ENCODE results near the gene INPP5A.

Gene INPP5A

DNA sequence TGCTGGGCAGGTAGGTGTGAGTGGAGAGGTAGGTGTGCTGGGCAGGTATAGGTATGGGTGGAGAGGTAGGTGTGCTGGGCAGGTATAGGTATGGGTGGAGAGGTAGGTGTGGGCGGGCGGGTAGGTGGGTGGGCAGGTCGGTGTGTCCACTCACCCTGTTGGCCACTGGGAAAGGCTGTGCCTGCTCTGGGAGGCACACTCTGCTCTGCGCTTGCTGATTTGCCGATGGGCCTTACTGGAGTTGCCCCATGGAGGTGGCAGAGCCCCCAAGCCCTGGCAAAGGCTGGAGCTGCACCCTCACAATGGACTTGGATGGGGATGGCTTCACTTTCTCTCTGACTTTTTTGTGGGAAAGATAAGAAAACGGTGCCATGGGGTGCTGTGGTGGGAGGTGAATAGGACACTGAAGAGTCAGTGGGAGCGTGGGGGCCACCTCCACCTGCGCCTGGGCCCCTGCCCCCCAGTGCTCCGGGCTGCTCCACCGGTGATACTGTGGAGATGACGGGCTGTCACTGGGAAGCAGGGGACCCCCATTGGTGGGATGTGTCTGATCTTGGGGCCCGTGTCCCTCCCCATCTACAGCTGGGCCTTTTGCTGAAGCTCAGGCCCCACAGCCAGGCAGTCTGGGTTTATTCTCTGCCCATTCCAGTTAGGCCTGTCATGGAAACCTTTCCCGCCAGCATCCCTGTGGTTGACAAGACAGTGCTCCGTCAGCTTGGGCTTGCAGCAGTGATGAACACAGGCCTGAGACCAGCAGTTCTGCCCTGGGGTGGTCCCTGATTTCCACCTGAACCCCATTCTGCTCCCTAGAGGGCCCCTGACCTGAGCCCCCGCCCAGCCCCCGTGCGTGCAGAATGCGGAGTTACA is 173.4 kb downstream of the INPP5A start:
- Histone ChIP-seq H3K9me3 (replicated peaks in 1 of 2; ENCODE audit: control insufficient read depth in 2 of 2, insufficient read depth in 1 of 2, low read depth in 1 of 2, low read length in 2 of 2) (peaks cover 25 to 26% of the 10 kb centered on the region in 2 donors), H3K9ac (ENCODE audit: low read depth, low read length, poor library complexity) (no peak overlapping the region), H3K18ac (ENCODE audit: low read length) (peak overlapping the region; percentile 54), H4K91ac (ENCODE audit: low read depth, low read length, poor library complexity) (no peak overlapping the region), H3K4me3 (ENCODE audit: low read length in 2 of 2) (no peak overlapping the region), H3K36me3 (replicated peaks in 1 of 2; ENCODE audit: control insufficient read depth in 2 of 2, insufficient read depth in 2 of 2, low read length in 2 of 2) (peaks cover 4 to 5% of the 10 kb centered on the region in 2 donors), H2AFZ (ENCODE audit: low read length) (no peak overlapping the region), H2BK12ac (ENCODE audit: low read length) (peak overlapping the region; percentile 63), H4K8ac (ENCODE audit: low read depth, low read length) (no peak overlapping the region), H3K4ac (ENCODE audit: low read length) (no peak overlapping the region), H3K4me1 (ENCODE audit: control insufficient read depth in 2 of 2, insufficient read depth in 1 of 2, low read depth in 1 of 2, low read length in 2 of 2) (peaks cover 40 to 47% of the 10 kb centered on the region in 2 donors), H2BK15ac (ENCODE audit: low read length) (no peak overlapping the region), H2BK120ac (ENCODE audit: low read depth, low read length) (no peak overlapping the region), H2BK5ac (ENCODE audit: low read length) (peak overlapping the region; percentile 44), H3K14ac (ENCODE audit: low read length) (peak overlapping the region; percentile 63), H3K27me3 (ENCODE audit: control insufficient read depth in 3 of 3, insufficient read depth in 3 of 3, low read depth in 1 of 3, low read length in 3 of 3) (peaks cover 0 to 37% (median 0%) of the 10 kb centered on the region in 3 experiments), H3K79me1 (ENCODE audit: low read depth, low read length) (no peaks in the 10 kb centered on the region), H2AK5ac (ENCODE audit: low read depth, low read length) (peak overlapping the region; percentile 57), H3K23ac (ENCODE audit: low read depth, low read length, poor library complexity) (peak overlapping the region; percentile 58), H3K27ac (replicated peaks; ENCODE audit: low read length) (no peak overlapping the region), H3K4me2 (ENCODE audit: insufficient read depth, low read length, poor library complexity, severe bottlenecking) (no peak overlapping the region)
- no peak for DNase-seq (ENCODE audit: low spot score)
- no CpG with 5 or more reads among the region's 18 CpGs for WGBS, 2 donors (ENCODE audit: extremely low coverage in 2 of 2, insufficient read length in 2 of 2, insufficient replicate concordance in 1 of 2)

DNA sequence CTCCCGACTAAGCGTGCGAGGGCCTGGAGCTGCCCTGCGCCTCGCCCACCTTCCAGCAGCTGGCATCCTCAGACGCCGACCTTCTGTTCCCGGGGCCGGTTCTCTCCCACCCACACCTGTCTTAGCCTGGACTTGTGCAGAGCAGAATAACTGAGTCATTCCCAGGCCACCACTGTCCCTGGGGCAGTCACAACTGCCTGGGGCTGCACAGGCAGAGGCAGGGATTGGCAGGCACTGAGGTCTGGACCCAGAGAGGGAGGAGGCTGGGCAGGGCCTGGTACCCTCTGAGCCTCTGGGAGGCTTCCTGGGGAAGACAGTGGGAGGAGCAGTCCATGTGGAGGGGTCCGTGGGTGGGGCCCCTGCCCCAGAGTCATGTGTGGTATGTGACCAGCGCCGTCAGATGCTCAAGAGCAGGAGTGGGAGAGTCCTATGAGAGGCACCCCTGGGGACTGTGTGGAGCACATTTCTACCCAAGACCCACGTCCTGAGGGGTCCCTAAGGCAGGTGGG is 174.1 kb downstream of the INPP5A start:
- Histone ChIP-seq H3K27ac (replicated peaks; ENCODE audit: low read length) (no peak overlapping the region), H3K9ac (ENCODE audit: low read depth, low read length, poor library complexity) (no peak overlapping the region), H2BK15ac (ENCODE audit: low read length) (no peak overlapping the region), H3K4me2 (ENCODE audit: insufficient read depth, low read length, poor library complexity, severe bottlenecking) (no peak overlapping the region), H3K36me3 (replicated peaks in 1 of 2; ENCODE audit: control insufficient read depth in 2 of 2, insufficient read depth in 2 of 2, low read length in 2 of 2) (peaks cover 4 to 9% of the 10 kb centered on the region in 2 donors), H4K8ac (ENCODE audit: low read depth, low read length) (no peak overlapping the region), H2BK120ac (ENCODE audit: low read depth, low read length) (no peak overlapping the region), H2BK5ac (ENCODE audit: low read length) (no peak overlapping the region), H3K14ac (ENCODE audit: low read length) (peak overlapping the region; percentile 49), H3K9me3 (replicated peaks in 1 of 2; ENCODE audit: control insufficient read depth in 2 of 2, insufficient read depth in 1 of 2, low read depth in 1 of 2, low read length in 2 of 2) (peaks cover 19 to 21% of the 10 kb centered on the region in 2 donors), H4K91ac (ENCODE audit: low read depth, low read length, poor library complexity) (no peak overlapping the region), H3K23ac (ENCODE audit: low read depth, low read length, poor library complexity) (peak overlapping the region; percentile 58), H3K79me1 (ENCODE audit: low read depth, low read length) (no peaks in the 10 kb centered on the region), H2AFZ (ENCODE audit: low read length) (no peak overlapping the region), H3K18ac (ENCODE audit: low read length) (peak overlapping the region; percentile 54), H2BK12ac (ENCODE audit: low read length) (peak overlapping the region; percentile 78), H3K4me1 (ENCODE audit: control insufficient read depth in 2 of 2, insufficient read depth in 1 of 2, low read depth in 1 of 2, low read length in 2 of 2) (peaks cover 40 to 53% of the 10 kb centered on the region in 2 donors), H3K27me3 (ENCODE audit: control insufficient read depth in 3 of 3, insufficient read depth in 3 of 3, low read depth in 1 of 3, low read length in 3 of 3) (peaks cover 0 to 44% (median 0%) of the 10 kb centered on the region in 3 experiments), H3K4me3 (ENCODE audit: low read length in 2 of 2) (peak overlapping the region in 1 of 2 donors; percentile 9), H2AK5ac (ENCODE audit: low read depth, low read length) (peak overlapping the region; percentile 82), H3K4ac (ENCODE audit: low read length) (no peak overlapping the region)
- DNase-seq (ENCODE audit: low spot score) = no peak
- no CpG with 5 or more reads among the region's 13 CpGs for WGBS, 2 donors (ENCODE audit: extremely low coverage in 2 of 2, insufficient read length in 2 of 2, insufficient replicate concordance in 1 of 2)

DNA sequence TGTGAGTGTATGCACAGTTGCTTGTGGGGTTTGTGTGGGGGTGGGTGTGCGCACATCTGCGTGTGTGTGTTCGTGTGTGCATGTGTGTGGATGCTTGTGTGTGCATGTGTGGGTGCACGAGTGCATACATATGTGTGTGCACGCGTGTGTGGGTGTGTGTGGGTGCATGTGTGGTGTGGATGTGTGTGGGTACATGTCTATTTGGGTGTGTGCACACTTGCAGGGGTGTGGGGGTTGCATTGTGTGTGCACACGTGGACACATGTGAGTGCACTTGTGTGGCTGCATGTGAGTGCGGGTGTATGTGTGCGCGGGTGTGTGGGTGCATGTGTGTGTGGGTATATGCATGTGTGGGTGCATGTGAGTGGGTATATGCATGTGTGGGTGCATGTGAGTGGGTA is 174.7 kb downstream of the INPP5A start:
- Histone ChIP-seq H3K27me3 (ENCODE audit: control insufficient read depth in 3 of 3, insufficient read depth in 3 of 3, low read depth in 1 of 3, low read length in 3 of 3) (peaks cover 0 to 47% (median 0%) of the 10 kb centered on the region in 3 experiments), H2BK15ac (ENCODE audit: low read length) (no peak overlapping the region), H3K9ac (ENCODE audit: low read depth, low read length, poor library complexity) (peak overlapping the region; percentile 21), H3K4ac (ENCODE audit: low read length) (peak overlapping the region; percentile 15), H3K4me2 (ENCODE audit: insufficient read depth, low read length, poor library complexity, severe bottlenecking) (no peak overlapping the region), H3K9me3 (replicated peaks in 1 of 2; ENCODE audit: control insufficient read depth in 2 of 2, insufficient read depth in 1 of 2, low read depth in 1 of 2, low read length in 2 of 2) (peaks cover 13 to 16% of the 10 kb centered on the region in 2 donors), H2AK5ac (ENCODE audit: low read depth, low read length) (no peak overlapping the region), H4K8ac (ENCODE audit: low read depth, low read length) (peak overlapping the region; percentile 95), H4K91ac (ENCODE audit: low read depth, low read length, poor library complexity) (no peak overlapping the region), H2BK5ac (ENCODE audit: low read length) (no peak overlapping the region), H3K18ac (ENCODE audit: low read length) (peak overlapping the region; percentile 59), H3K4me3 (ENCODE audit: low read length in 2 of 2) (peak overlapping the region in 1 of 2 donors; percentile 55), H2BK120ac (ENCODE audit: low read depth, low read length) (no peak overlapping the region), H2BK12ac (ENCODE audit: low read length) (peak overlapping the region; percentile 78), H3K4me1 (ENCODE audit: control insufficient read depth in 2 of 2, insufficient read depth in 1 of 2, low read depth in 1 of 2, low read length in 2 of 2) (peaks cover 40 to 56% of the 10 kb centered on the region in 2 donors), H3K79me1 (ENCODE audit: low read depth, low read length) (no peaks in the 10 kb centered on the region), H3K23ac (ENCODE audit: low read depth, low read length, poor library complexity) (peak overlapping the region; percentile 98), H3K14ac (ENCODE audit: low read length) (peak overlapping the region; percentile 49), H3K27ac (replicated peaks; ENCODE audit: low read length) (no peak overlapping the region), H2AFZ (ENCODE audit: low read length) (no peak overlapping the region), H3K36me3 (replicated peaks in 1 of 2; ENCODE audit: control insufficient read depth in 2 of 2, insufficient read depth in 2 of 2, low read length in 2 of 2) (peaks cover 4 to 11% of the 10 kb centered on the region in 2 donors)
- WGBS, 2 donors (ENCODE audit: extremely low coverage in 2 of 2, insufficient read length in 2 of 2, insufficient replicate concordance in 1 of 2) = no CpG with 5 or more reads among the region's 10 CpGs
- DNase-seq (ENCODE audit: low spot score) = no peak

DNA sequence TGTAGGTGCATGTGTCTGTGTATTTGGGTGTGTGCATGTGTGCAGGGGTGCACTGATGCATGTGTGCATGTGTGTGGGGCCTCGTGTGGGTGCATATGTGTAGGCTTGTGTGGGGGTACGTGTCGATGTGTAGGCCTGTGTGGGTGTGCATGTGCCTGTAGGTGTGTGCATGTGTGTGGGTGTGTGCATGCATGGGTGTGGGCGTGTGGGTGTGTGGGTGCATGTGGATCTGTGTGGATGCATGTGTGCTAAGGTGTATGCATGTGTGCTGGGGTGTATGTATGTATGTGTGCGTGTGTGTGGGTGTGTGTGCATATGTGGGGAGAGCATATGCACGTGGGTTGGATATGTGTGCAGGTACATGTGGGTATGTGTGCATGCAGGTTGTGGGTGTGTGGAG is 175.2 kb downstream of the INPP5A start:
- peak overlapping the region; percentile 32 for H2BK15ac ChIP-seq (ENCODE audit: low read length)
- H3K4ac ChIP-seq (ENCODE audit: low read length) = peak overlapping the region; percentile 4
- H4K8ac ChIP-seq (ENCODE audit: low read depth, low read length) = no peak overlapping the region
- H3K14ac ChIP-seq (ENCODE audit: low read length) = peak overlapping the region; percentile 49
- H3K36me3 ChIP-seq (replicated peaks in 1 of 2; ENCODE audit: control insufficient read depth in 2 of 2, insufficient read depth in 2 of 2, low read length in 2 of 2) = peaks cover 4 to 11% of the 10 kb centered on the region in 2 donors
- H3K9ac ChIP-seq (ENCODE audit: low read depth, low read length, poor library complexity) = peak overlapping the region; percentile 30
- peak overlapping the region; percentile 85 for H2AK5ac ChIP-seq (ENCODE audit: low read depth, low read length)
- peak overlapping the region; percentile 56 for H4K91ac ChIP-seq (ENCODE audit: low read depth, low read length, poor library complexity)
- no peak for DNase-seq (ENCODE audit: low spot score)
- H3K9me3 ChIP-seq (replicated peaks in 1 of 2; ENCODE audit: control insufficient read depth in 2 of 2, insufficient read depth in 1 of 2, low read depth in 1 of 2, low read length in 2 of 2) = peaks cover 9 to 13% of the 10 kb centered on the region in 2 donors
- WGBS, 2 donors (ENCODE audit: extremely low coverage in 2 of 2, insufficient read length in 2 of 2, insufficient replicate concordance in 1 of 2) = no CpG with 5 or more reads among the region's 6 CpGs
- H3K4me1 ChIP-seq (ENCODE audit: control insufficient read depth in 2 of 2, insufficient read depth in 1 of 2, low read depth in 1 of 2, low read length in 2 of 2) = peaks cover 40 to 56% of the 10 kb centered on the region in 2 donors
- no peak overlapping the region for H2BK5ac ChIP-seq (ENCODE audit: low read length)
- no peaks in the 10 kb centered on the region for H3K79me1 ChIP-seq (ENCODE audit: low read depth, low read length)
- peak overlapping the region in 1 of 2 donors; percentile 55 for H3K4me3 ChIP-seq (ENCODE audit: low read length in 2 of 2)
- H2BK120ac ChIP-seq (ENCODE audit: low read depth, low read length) = no peak overlapping the region
- H3K27ac ChIP-seq (replicated peaks; ENCODE audit: low read length) = no peak overlapping the region
- H2BK12ac ChIP-seq (ENCODE audit: low read length) = peak overlapping the region; percentile 78
- no peak overlapping the region for H2AFZ ChIP-seq (ENCODE audit: low read length)
- peaks cover 0 to 47% (median 0%) of the 10 kb centered on the region in 3 experiments for H3K27me3 ChIP-seq (ENCODE audit: control insufficient read depth in 3 of 3, insufficient read depth in 3 of 3, low read depth in 1 of 3, low read length in 3 of 3)
- H3K18ac ChIP-seq (ENCODE audit: low read length) = peak overlapping the region; percentile 96
- peak overlapping the region; percentile 83 for H3K23ac ChIP-seq (ENCODE audit: low read depth, low read length, poor library complexity)
- H3K4me2 ChIP-seq (ENCODE audit: insufficient read depth, low read length, poor library complexity, severe bottlenecking) = no peak overlapping the region

Measured in neuronal stem cell (in vitro differentiated cells).